Panc1 (cell line): ENCODE measurements around the gene SCRN1. TPM values are rescaled to one million over a fixed set of nuclear protein-coding genes. Genes with fewer than 3 reads are reported as not detected.

Experiments used
- ATAC-seq: fragments of 200-7000 bp; cut with Tn5 transposase; 2 replicates; pipeline ENCODE4 v1.9.1; 2020; ENCODE audit warnings: mild to moderate bottlenecking, moderate library complexity
- BruUV-seq: library from RNA; stranded (reverse); fragments of 400-500 nt; replicated peaks from 2 replicates; lab custom pipeline; 2021; lab: Mats Ljungman, UMichigan
- CTCF ChIA-PET: fragments of 300-600 bp; sonication (Branson Sonifier 250); formaldehyde crosslinking; loops from one replicate; lab custom pipeline; 2022; ENCODE audit warnings: antibody characterized with exemption; lab: Charles Lee
- POLR2A ChIA-PET: fragments of 300-600 bp; sonication (Branson Sonifier 250); formaldehyde crosslinking; loops from one replicate; lab custom pipeline; 2022; ENCODE audit warnings: antibody characterized with exemption; lab: Charles Lee
- DNase-seq: peaks from one replicate; pipeline ENCODE4 v3.0.0-alpha.2; 2010; ENCODE audit warnings: low read depth, low spot score
- H3K27ac ChIP-seq: 2 replicates; pipeline ENCODE4 v1.5.1; 2011; ENCODE audit warnings: mild to moderate bottlenecking, low read length, inconsistent platforms
- H3K27me3 ChIP-seq: fragments of 200-500 bp; sonication (Bioruptor generic); 2 replicates; pipeline ENCODE4 v1.6.0; 2014; ENCODE audit warnings: low read length, inconsistent platforms; ENCODE audit not compliant: control insufficient read depth, insufficient read depth
- H3K36me3 ChIP-seq: fragments of 200-500 bp; sonication (Bioruptor generic); 2 replicates; pipeline ENCODE4 v1.5.1; 2014; ENCODE audit warnings: inconsistent platforms, mild to moderate bottlenecking, low read length, moderate library complexity; ENCODE audit not compliant: control insufficient read depth, insufficient read depth
- H3K4me1 ChIP-seq: 2 replicates; pipeline ENCODE4 v1.5.1; 2011; ENCODE audit warnings: inconsistent platforms, mild to moderate bottlenecking, low read length, moderate library complexity; ENCODE audit not compliant: control insufficient read depth, insufficient read depth
- H3K4me3 ChIP-seq, 2 experiments: 2 replicates each; pipeline ENCODE4 v1.5.1; 2011 to 2012; ENCODE audit warnings: low read depth in 2 of 2, low read length in 2 of 2, mild to moderate bottlenecking in 2 of 2, inconsistent platforms in 1 of 2, moderate library complexity in 1 of 2
- H3K9me3 ChIP-seq: fragments of 200-500 bp; sonication (Bioruptor generic); 2 replicates; pipeline ENCODE4 v1.5.1; 2014; ENCODE audit warnings: low read depth, mild to moderate bottlenecking, inconsistent platforms, low read length, moderate library complexity; ENCODE audit not compliant: control insufficient read depth, insufficient read depth
- CTCF ChIP-seq: fragments of 450-650 bp; IDR thresholded peaks from 2 replicates; pipeline ENCODE4 v1.5.1; 2017; ENCODE audit warnings: mild to moderate bottlenecking
- POLR2AphosphoS5 ChIP-seq: IDR thresholded peaks from 2 replicates; pipeline ENCODE4 v1.6.1; 2012; ENCODE audit warnings: mild to moderate bottlenecking, low read depth, low read length, moderate library complexity
- REST ChIP-seq, 2 experiments: IDR thresholded peaks; 2 replicates each; pipeline ENCODE4 v1.6.1; 2011 to 2012; ENCODE audit warnings: low read depth in 2 of 2, control low read depth in 1 of 2, low read length in 1 of 2, mild to moderate bottlenecking in 1 of 2, moderate library complexity in 1 of 2; ENCODE audit not compliant: insufficient read depth in 1 of 2
- SIN3A ChIP-seq: IDR thresholded peaks from 2 replicates; pipeline ENCODE4 v1.6.1; 2012; ENCODE audit warnings: low read depth, mild to moderate bottlenecking, low read length, moderate library complexity, borderline replicate concordance; ENCODE audit not compliant: insufficient read depth
- TCF7L2 ChIP-seq: IDR thresholded peaks from 2 replicates; pipeline ENCODE4 v1.6.1; 2011; ENCODE audit warnings: mild to moderate bottlenecking, low read depth, low read length, inconsistent platforms
- in situ Hi-C: cut with HindIII; loops from 2 replicates; pipeline ENCODE4 v1.10.0; 2016; ENCODE audit warnings: low sequenced_read_pairs, low pct_unique_long_range_greater_than_20kb
- intact Hi-C: fragments of 100-400 bp; cut with micrococcal nuclease; formaldehyde crosslinking; loops from one replicate; pipeline ENCODE4 v1.10.0; 2022; ENCODE audit not compliant: unreplicated experiment
- total RNA-seq: library from RNA; stranded (reverse); gene quantifications from one replicate; pipeline ENCODE4 v1.2.1, GENCODE V29; 2021; ENCODE audit not compliant: unreplicated experiment

The SCRN1 gene
- total RNA-seq, 1 experiment from 2014 or later, result 189 TPM

GRCh38 chr7:29993140-29993539 is 3.5 kb upstream of the SCRN1 start:
- no peak for TF ChIP-seq POLR2AphosphoS5
- no peak for TF ChIP-seq REST (IDR thresholded peaks at IDR 0.05; ENCODE audit: insufficient read depth in 1 of 2, low read depth in 2 of 2, low read length in 1 of 2)
- TF ChIP-seq SIN3A, result no peak
- no peak for TF ChIP-seq TCF7L2
- no peak for TF ChIP-seq CTCF
- peaks cover 9% of the 10 kb centered on the region for H3K4me1 ChIP-seq
- no TSS peak for BruUV-seq
- no peak overlapping the region for H3K27ac ChIP-seq
- ChIA-PET CTCF (interaction anchor here (1.5 kb wide), 1 partner anchor 69 kb away, joined by 3 read pairs; no protein-coding TSS in a partner anchor), POLR2A (interaction anchor here (0.6 kb wide), 1 partner anchor 17 kb away, joined by 10 read pairs; no protein-coding TSS in a partner anchor)
- H3K9me3 ChIP-seq, result peaks cover 16% of the 10 kb centered on the region
- no peaks in the 10 kb centered on the region for H3K27me3 ChIP-seq
- no peaks in the 10 kb centered on the region; the same call in 1 of the 2 replicates for H3K36me3 ChIP-seq
- no peak for DNase-seq
- no peak overlapping the region for H3K4me3 ChIP-seq
- in situ Hi-C loops (no loop called here), intact Hi-C loops (no loop called here)
- ATAC-seq, result no peak

- ATAC-seq, result no peak
- ChIA-PET POLR2A (interaction anchor here (0.6 kb wide), 1 partner anchor 190 kb away, joined by 3 read pairs; no protein-coding TSS in a partner anchor), CTCF (interaction anchor here (1.5 kb wide), 1 partner anchor 70 kb away, joined by 3 read pairs; no protein-coding TSS in a partner anchor)
- Histone ChIP-seq H3K36me3 (no peaks in the 10 kb centered on the region; the same call in 1 of the 2 replicates), H3K9me3 (peaks cover 16% of the 10 kb centered on the region), H3K27ac (no peak overlapping the region; the same call in 1 of the 2 replicates), H3K27me3 (no peaks in the 10 kb centered on the region), H3K4me1 (peaks cover 17% of the 10 kb centered on the region), H3K4me3 (no peak overlapping the region)
- intact Hi-C loops (no loop called here), in situ Hi-C loops (no loop called here)
- no peak for DNase-seq
- TF ChIP-seq REST (IDR thresholded peaks at IDR 0.05; ENCODE audit: insufficient read depth in 1 of 2, low read depth in 2 of 2, low read length in 1 of 2) (no peak), SIN3A (no peak), POLR2AphosphoS5 (no peak), CTCF (no peak), TCF7L2 (no peak)
- BruUV-seq, result no TSS peak
Observed at GRCh38 chr7:29991937-29992336, 2.3 kb upstream of the SCRN1 start.
